CD14-positive monocyte (primary cell): Measurements from ENCODE around the gene REXO5. TPM values are rescaled to one million over a fixed set of nuclear protein-coding genes. Genes with fewer than 3 reads are reported as not detected.
A peak's percentile ranks its signal among the peaks of the same experiment; 100 is the strongest.

Source experiments
- DNase-seq, 3 donors: peaks; one replicate each; pipeline ENCODE4 v3.0.0-alpha.2; 2011 to 2022
- H2AFZ ChIP-seq: 2 replicates; pipeline ENCODE4 v1.6.0; 2012; ENCODE audit warnings: mild to moderate bottlenecking, low read depth, low read length, inconsistent platforms; ENCODE audit not compliant: insufficient read depth, poor library complexity, severe bottlenecking
- H3K27ac ChIP-seq, 2 donors: 1 replicate in 1 of 2; 2 replicates in 1 of 2; pipeline ENCODE4 v1.5.1; 2012 to 2013; ENCODE audit warnings: low read length in 2 of 2, control low read depth in 1 of 2, inconsistent platforms in 1 of 2, low read depth in 1 of 2, mild to moderate bottlenecking in 1 of 2
- H3K27me3 ChIP-seq, 2 donors: one replicate each; pipeline versions ENCODE4 v1.6.0 to v1.6.1; 2011 to 2013; ENCODE audit warnings: low read length in 2 of 2; ENCODE audit not compliant: control insufficient read depth in 2 of 2, insufficient read depth in 2 of 2
- H3K36me3 ChIP-seq, 2 donors: replicated peaks in 1 of 2; 1 replicate in 1 of 2; 2 replicates in 1 of 2; pipeline versions ENCODE4 v1.5.1 to v1.6.1; 2012 to 2013; ENCODE audit warnings: low read length in 2 of 2, control low read depth in 1 of 2, inconsistent platforms in 1 of 2, mild to moderate bottlenecking in 1 of 2; ENCODE audit not compliant: insufficient read depth in 2 of 2, control insufficient read depth in 1 of 2
- H3K4me1 ChIP-seq, 2 donors: 1 replicate in 1 of 2; 2 replicates in 1 of 2; pipeline versions ENCODE4 v1.5.1 to v1.6.1; 2012 to 2013; ENCODE audit warnings: low read length in 2 of 2, control low read depth in 1 of 2, inconsistent platforms in 1 of 2, mild to moderate bottlenecking in 1 of 2, moderate library complexity in 1 of 2; ENCODE audit not compliant: insufficient read depth in 2 of 2, control insufficient read depth in 1 of 2
- H3K4me2 ChIP-seq: replicated peaks from 2 replicates; pipeline ENCODE3; 2012; ENCODE audit warnings: low read length, moderate library complexity, mild to moderate bottlenecking; ENCODE audit not compliant: poor library complexity, severe bottlenecking; ENCODE audit errors: extremely low read depth
- H3K4me3 ChIP-seq, 3 experiments: fragments of 200-600 bp in 1 of 3; sonication (generic) in 1 of 3; replicated peaks in 1 of 3; 1 replicate in 2 of 3; 2 replicates in 1 of 3; pipeline ENCODE4 v1.5.1; 2011 to 2013; ENCODE audit warnings: low read length in 3 of 3, mild to moderate bottlenecking in 3 of 3, control low read depth in 2 of 3, low read depth in 2 of 3, inconsistent platforms in 1 of 3, moderate library complexity in 1 of 3
- H3K79me2 ChIP-seq: 2 replicates; pipeline ENCODE4 v1.6.0; 2012; ENCODE audit warnings: mild to moderate bottlenecking, control low read depth, inconsistent platforms, low read length, moderate library complexity; ENCODE audit not compliant: insufficient read depth
- H3K9ac ChIP-seq: 2 replicates; pipeline ENCODE4 v1.6.0; 2017; ENCODE audit warnings: low read length, mild to moderate bottlenecking; ENCODE audit not compliant: insufficient read depth, poor library complexity, severe bottlenecking
- H3K9me3 ChIP-seq, 2 donors: replicated peaks in 1 of 2; 1 replicate in 1 of 2; 2 replicates in 1 of 2; pipeline versions ENCODE4 v1.5.1 to v1.6.1; 2012 to 2013; ENCODE audit warnings: low read length in 2 of 2, control low read depth in 1 of 2; ENCODE audit not compliant: control insufficient read depth in 1 of 2, insufficient read depth in 1 of 2
- H4K20me1 ChIP-seq: 2 replicates; pipeline ENCODE4 v1.6.0; 2012; ENCODE audit warnings: mild to moderate bottlenecking, low read length, control low read depth, moderate library complexity; ENCODE audit not compliant: insufficient read depth
- H3K27ac Mint-ChIP-seq, 7 donors: one replicate each; pipeline ENCODE4 v1.8.0; 2020; ENCODE audit warnings: mild to moderate bottlenecking in 7 of 7, mixed read lengths in 7 of 7, moderate library complexity in 6 of 7, inconsistent platforms in 2 of 7
- H3K27me3 Mint-ChIP-seq, 3 donors: one replicate each; pipeline ENCODE4 v1.8.0; 2021 to 2022; ENCODE audit warnings: low read depth in 3 of 3, mild to moderate bottlenecking in 3 of 3, mixed read lengths in 3 of 3, moderate library complexity in 3 of 3, inconsistent platforms in 1 of 3
- H3K36me3 Mint-ChIP-seq, 2 donors: one replicate each; pipeline ENCODE4 v1.8.0; 2020; ENCODE audit warnings: mixed read lengths in 2 of 2, inconsistent platforms in 1 of 2, mild to moderate bottlenecking in 1 of 2
- H3K4me1 Mint-ChIP-seq: one replicate; pipeline ENCODE4 v1.8.0; 2020; ENCODE audit warnings: mild to moderate bottlenecking, mixed read lengths
- H3K4me3 Mint-ChIP-seq, 2 donors: one replicate each; pipeline ENCODE4 v1.8.0; 2020; ENCODE audit warnings: mild to moderate bottlenecking in 2 of 2, mixed read lengths in 2 of 2, moderate library complexity in 1 of 2
- H3K9me3 Mint-ChIP-seq, 7 donors: one replicate each; pipeline ENCODE4 v1.8.0; 2020 to 2022; ENCODE audit warnings: mixed read lengths in 7 of 7, mild to moderate bottlenecking in 6 of 7, moderate library complexity in 6 of 7, inconsistent platforms in 2 of 7
- WGBS: methylation state at CpG from one replicate; pipeline ENCODE4 v1.1.5; 2013; ENCODE audit warnings: missing lambda C conversion rate; ENCODE audit not compliant: insufficient coverage; 5-methylcytosine and 5-hydroxymethylcytosine counted together
- intact Hi-C, 2 donors: fragments of 100-400 bp; cut with micrococcal nuclease; formaldehyde crosslinking; loops; one replicate each; pipeline versions ENCODE4 v1.15.0 to v1.15.1; 2023
- polyA plus RNA-seq, 3 donors: library from polyadenylated mRNA; depleted of rRNA in 1 of 3; unstranded in 2 of 3; stranded (reverse) in 1 of 3; fragments of 300-500 nt in 2 of 3; fragments of >200 nt in 1 of 3; fragmentation: Illumina TruSeq in 2 of 3; gene quantifications; 1 replicate in 2 of 3; 2 replicates in 1 of 3; pipeline ENCODE4 v1.2.3, GENCODE V29; 2012 to 2021
- TF ChIP-seq, protein P1 (sequence below): fragments of 200-600 bp; IDR thresholded peaks from one replicate; pipeline ENCODE4 v1.8.0; 2022; ENCODE audit warnings: antibody characterized with exemption, mild to moderate bottlenecking

REXO5 gene
- polyA plus RNA-seq, 3 donors: 0.52 to 1.4 (median 0.55) TPM

DNA sequence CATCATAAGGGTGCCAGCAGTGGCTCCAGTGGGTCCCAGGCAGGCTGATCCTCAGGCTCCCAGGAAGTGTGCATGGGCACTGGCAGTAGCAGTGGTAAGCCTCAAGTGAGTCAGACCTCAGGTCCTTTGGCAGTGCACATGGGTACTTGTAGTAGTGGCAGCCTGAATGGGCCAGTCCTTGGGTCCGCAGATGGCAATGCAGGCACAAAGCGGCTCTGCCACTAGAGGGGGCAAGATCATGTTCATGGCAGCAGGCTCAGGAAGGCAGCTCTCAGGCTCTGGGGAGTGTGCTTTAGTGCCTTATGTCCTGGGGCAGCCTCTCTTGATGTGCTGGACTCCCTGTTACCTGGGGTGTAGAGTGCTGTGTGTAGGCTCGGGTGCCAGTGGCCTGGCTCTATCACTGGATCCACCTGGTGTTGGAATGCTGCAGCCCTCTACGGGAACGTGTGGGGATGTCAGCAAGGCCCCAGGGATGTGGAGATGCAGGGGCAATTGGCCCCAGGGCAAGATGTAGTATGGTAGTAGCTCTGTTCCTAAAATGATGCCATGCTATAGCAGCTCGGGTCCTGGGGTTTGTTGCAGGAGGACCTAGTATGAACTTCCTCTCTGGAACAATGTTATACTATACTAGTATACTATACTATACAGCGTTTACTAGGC lies 31.5 kb upstream of the REXO5 start:
- no peak overlapping the region for H2AFZ ChIP-seq
- WGBS: 87% methylated on average over 5 of the region's 7 CpGs

DNA sequence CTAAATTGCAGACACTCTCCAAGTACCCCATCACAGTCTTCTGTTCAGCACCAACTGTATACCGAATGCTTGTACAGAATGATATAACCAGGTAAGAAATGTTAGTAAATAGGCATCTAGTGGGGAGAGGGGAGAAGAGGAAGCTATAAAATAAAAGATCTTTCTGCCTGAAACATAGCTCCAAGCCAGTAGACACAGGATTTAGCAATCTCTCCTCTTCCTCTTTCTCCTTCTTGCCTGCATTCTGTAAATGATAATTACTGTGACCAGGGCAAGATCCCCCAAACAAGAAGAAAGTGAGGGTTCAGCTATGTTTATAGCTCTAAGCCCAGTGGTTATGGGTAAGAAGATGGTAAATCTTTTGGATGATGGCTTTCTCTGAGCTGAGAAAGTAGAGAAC lies 24.6 kb upstream of the REXO5 start:
- H3K79me2 ChIP-seq: no peaks in the 10 kb centered on the region
- Mint-ChIP-seq H3K9me3 (no peaks in the 10 kb centered on the region), H3K27me3 (peaks cover 0 to under 1% (median 0%) of the 10 kb centered on the region in 3 donors), H3K4me1 (peaks cover 11% of the 10 kb centered on the region), H3K36me3 (peaks cover 17 to 21% of the 10 kb centered on the region in 2 donors), H3K27ac (no peak overlapping the region), H3K4me3 (no peak overlapping the region)
- peaks cover 6 to 13% of the 10 kb centered on the region in 2 donors for H3K4me1 ChIP-seq
- DNase-seq: peak; percentile 13 to 29 (median 15)
- H3K27me3 ChIP-seq: no peaks in the 10 kb centered on the region
- intact Hi-C loops: no loop called here
- H3K9ac ChIP-seq: no peak overlapping the region
- peaks cover 0 to 16% of the 10 kb centered on the region in 2 donors for H3K36me3 ChIP-seq
- no peak overlapping the region for H3K4me2 ChIP-seq
- peak overlapping the region in 1 of 2 donors; percentile 15 for H3K27ac ChIP-seq
- H2AFZ ChIP-seq: no peak overlapping the region
- TF ChIP-seq, protein P1, sequence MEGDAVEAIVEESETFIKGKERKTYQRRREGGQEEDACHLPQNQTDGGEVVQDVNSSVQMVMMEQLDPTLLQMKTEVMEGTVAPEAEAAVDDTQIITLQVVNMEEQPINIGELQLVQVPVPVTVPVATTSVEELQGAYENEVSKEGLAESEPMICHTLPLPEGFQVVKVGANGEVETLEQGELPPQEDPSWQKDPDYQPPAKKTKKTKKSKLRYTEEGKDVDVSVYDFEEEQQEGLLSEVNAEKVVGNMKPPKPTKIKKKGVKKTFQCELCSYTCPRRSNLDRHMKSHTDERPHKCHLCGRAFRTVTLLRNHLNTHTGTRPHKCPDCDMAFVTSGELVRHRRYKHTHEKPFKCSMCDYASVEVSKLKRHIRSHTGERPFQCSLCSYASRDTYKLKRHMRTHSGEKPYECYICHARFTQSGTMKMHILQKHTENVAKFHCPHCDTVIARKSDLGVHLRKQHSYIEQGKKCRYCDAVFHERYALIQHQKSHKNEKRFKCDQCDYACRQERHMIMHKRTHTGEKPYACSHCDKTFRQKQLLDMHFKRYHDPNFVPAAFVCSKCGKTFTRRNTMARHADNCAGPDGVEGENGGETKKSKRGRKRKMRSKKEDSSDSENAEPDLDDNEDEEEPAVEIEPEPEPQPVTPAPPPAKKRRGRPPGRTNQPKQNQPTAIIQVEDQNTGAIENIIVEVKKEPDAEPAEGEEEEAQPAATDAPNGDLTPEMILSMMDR: no peak
- no peaks in the 10 kb centered on the region for H3K9me3 ChIP-seq
- WGBS: no CpG with 5 or more reads among the region's 1 CpG
- no peaks in the 10 kb centered on the region for H4K20me1 ChIP-seq
- H3K4me3 ChIP-seq: no peak overlapping the region

More for the DNA sequence above, 31.5 kb upstream of the REXO5 start:
- no peak overlapping the region for H3K9ac ChIP-seq
- TF ChIP-seq, protein P1: peak; percentile 72
- Mint-ChIP-seq H3K4me1 (no peaks in the 10 kb centered on the region), H3K36me3 (peaks cover 7 to 18% of the 10 kb centered on the region in 2 donors), H3K9me3 (no peaks in the 10 kb centered on the region), H3K4me3 (no peak overlapping the region), H3K27ac (peak overlapping the region in 1 of 7 donors; percentile 41), H3K27me3 (no peaks in the 10 kb centered on the region)
- no peak overlapping the region for H3K4me3 ChIP-seq
- peaks cover 0 to 13% of the 10 kb centered on the region in 2 donors for H3K36me3 ChIP-seq
- intact Hi-C loops: no loop called here
- H3K4me2 ChIP-seq: no peak overlapping the region
- no peak overlapping the region for H3K27ac ChIP-seq
- no peaks in the 10 kb centered on the region for H3K79me2 ChIP-seq
- no peaks in the 10 kb centered on the region for H3K27me3 ChIP-seq
- no peaks in the 10 kb centered on the region for H3K9me3 ChIP-seq
- DNase-seq: peak; percentile 49 to 63 (median 59)
- H4K20me1 ChIP-seq: no peaks in the 10 kb centered on the region
- H3K4me1 ChIP-seq: no peaks in the 10 kb centered on the region
